Measurements from ENCODE around the gene SLC24A4.
"Not testable (repeated sequence)": the region's sequence is repeated elsewhere in the genome, so short reads cannot be mapped to it uniquely, and the experiment has no call there.

The SLC24A4 gene

DNA sequence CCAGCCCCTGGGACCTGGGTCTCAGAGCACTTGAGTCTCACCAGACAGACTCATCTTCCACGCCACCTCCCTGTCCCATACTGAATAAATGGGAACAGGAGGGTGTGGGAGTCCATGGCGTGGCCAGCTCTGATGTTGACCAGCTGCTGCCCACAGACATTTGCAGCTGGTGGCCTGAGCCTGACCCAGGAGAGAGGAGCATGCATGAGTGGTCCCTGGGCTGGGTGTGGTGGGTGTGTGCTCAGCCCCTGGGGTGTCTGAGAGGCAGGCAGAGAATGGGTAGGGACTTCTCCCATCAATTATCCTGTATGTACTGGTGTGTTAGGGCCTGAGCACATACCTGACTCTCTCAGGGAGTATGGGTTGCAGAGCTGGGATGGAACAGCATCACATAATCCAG lies 49.3 kb downstream of the SLC24A4 start:
- DNase-seq, result no peak

DNA sequence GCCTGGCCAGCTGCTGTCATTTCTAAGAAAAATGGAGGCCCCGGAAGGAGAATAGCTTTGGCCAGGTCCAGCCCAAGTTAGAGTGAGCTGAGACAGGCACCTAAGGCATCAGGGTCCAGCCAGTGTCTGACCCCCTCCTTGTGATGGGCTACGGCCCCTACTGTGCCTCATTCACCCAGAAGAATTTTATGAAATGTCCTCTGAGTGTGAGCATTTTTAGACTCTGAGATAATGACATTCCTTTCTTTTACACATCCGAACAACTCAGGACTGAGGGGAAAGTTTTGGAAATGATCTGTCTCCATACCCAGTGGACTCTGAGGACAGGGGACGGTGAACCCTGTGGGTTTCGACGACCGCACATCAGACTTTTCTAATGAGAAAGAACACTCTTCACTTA lies 50.4 kb downstream of the SLC24A4 start:
- no peak for DNase-seq

DNA sequence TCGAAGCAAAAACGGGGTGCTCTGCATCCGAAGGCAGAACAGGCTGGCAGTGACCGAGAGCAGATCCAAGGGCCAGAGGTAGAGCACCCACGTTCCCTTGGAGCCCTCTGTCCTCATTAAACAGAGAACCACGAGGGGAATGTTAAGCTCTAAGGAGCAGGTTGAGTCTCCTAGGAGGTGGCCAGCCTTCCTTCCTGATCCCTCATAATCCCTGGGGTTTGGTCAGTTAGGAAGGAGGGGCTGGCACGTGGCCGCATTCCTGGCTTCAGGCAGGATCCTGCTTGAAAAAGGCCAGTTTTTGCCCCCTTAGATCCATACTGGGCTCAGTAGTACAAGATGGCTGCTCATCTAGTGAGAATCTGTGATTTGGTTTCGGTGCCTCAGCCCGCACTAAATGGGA lies 57.2 kb downstream of the SLC24A4 start:
- no peak for DNase-seq

DNA sequence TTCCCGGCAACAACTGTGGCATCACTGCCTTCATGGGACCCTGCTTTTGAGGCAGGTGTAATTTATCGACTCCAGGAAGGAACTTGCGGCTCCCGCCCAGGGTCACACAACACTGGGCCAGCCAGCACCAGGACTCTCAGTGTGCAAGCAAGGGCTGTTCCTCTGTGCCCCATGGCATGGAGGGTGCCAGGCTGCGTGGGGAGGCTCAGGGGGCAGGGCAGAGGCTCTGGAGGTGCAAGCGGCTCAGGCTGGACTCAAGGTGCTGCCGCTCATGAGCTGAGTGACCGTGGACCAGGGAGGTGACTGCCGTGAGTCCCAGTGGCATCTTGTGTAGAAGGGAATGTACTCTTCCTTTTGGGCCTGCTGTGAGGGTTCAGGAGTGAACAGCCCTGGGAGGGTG lies 57.6 kb downstream of the SLC24A4 start:
- DNase-seq, result no peak

DNA sequence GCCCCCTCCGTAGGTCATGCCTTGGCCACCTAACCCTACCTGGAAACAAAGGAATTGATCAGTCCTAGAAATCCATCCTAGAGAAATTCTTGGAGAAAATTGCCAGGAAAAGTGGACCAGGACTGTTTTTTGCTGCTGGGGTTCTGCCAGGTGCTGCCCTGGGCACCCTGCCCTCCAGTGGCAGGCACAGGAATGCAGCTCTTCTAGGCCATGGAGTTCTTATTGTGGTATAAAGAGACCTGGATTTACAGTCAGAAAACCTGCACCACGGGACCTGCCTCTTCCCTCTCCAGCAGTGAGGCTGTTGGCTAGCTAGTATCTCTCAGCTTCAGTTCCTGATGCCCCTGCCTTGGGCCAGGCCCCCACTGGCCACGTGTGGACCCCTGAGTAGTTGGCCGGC lies 59.7 kb downstream of the SLC24A4 start:
- peak; percentile 31 for DNase-seq

DNA sequence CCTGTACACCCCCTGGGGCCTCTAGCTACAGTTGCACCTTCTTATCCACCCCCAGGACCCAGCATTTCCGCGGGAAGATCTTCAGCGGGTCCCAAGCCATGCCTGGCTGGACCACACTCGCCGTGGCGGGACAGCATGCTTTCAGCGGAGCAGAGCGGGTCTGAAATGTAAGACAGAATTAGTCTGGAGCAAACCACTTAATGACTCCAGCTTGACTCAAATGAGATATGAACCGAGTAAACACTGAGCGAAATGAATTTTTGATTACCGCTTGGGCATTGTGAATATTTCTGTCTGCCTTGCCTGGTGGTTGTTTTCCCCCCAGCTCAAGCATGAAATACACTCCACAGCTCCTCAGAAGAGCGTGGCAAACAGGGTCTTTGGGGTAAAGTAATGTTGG lies 60.8 kb downstream of the SLC24A4 start:
- peak; percentile 36 for DNase-seq

DNA sequence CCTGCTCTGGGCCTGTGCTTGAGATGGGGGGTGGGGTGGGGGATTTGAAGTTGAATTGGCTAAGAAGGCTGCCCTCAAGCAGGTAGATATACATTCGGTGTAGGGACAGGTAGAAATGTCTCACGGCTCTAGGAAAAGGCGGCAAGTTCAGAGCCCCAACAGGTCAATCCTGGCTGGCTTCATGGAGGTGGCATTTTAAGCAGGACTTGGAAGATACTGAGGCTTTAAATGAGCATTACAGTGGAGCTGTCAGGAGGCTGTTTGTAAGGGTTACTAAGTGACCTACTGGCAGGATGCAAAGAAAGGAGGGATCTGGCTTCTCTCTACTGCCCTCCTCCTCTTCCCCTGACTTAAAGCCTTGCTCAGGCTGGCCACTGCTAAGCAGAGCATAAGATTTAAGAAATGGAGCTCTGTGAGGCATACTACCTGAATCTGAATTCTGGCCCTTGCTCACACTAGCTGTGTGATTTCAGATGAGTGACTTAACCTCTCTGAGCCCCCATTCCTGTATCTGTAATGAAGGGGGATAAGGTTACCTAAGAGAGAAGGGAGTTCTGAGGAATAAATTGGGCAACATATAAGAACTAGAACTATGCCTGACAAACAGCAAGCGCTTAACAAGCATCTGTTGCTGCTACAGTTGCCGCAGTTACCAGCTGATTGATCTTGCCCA lies 61.6 kb downstream of the SLC24A4 start:
- DNase-seq, result no peak

DNA sequence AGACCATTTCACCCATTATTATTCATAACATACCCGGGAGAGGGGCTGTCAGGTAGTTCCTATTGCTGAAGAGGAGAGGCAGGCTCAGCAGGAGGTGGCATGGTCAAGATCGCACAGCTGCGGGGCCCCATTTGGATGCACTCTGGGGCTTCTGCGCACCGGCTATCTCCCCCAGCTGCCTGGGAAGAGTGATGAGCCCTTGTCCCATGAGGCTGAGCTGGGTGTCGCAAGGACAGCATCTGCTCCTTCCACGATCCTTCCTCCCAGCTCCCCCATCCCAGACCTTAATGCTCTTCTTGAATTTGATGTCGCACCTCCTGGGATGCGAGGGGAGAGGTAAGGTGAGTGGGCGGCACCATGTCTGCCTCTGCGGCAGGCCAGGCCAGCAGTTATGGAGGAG lies 62.6 kb downstream of the SLC24A4 start:
- no peak for DNase-seq

DNA sequence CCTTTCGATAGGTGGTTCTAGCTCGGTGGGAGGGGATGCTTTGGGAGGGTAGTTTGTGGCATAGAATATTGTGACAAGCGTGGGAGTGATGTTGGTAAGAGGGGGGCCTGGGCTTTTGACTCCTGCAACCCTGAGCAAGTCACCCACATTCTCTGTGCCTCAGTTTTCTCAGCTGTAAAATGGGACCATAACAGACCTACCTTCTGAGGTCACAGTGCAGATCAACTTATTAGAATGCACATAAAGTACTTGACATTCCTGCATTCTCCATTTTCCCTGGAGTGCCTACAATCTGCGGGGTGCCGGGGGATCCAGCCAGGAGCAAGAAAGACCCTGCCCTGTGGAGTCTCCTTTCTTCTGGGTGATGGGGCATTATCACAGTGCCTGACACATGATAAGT lies 63.2 kb downstream of the SLC24A4 start:
- DNase-seq, result no peak

DNA sequence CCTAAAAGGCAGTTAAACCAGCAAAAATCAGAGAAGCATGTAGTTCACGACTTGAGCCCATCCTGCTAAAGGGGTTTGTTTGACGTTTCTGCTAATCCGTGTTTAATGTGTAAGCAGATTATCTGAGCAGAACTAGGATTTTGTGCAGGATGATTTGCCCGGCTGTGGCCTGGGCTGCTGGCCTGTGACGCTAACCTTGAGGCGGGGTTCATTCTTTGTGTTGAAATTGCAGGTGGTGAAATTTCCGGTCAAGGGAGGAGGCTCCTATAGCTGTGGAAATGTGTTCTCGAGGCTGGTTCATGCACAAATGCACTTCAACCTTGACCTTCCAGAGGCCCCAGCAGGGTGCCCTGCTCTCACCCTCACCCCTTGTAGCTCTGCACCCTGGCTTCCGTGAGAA lies 63.7 kb downstream of the SLC24A4 start:
- DNase-seq, result no peak

DNA sequence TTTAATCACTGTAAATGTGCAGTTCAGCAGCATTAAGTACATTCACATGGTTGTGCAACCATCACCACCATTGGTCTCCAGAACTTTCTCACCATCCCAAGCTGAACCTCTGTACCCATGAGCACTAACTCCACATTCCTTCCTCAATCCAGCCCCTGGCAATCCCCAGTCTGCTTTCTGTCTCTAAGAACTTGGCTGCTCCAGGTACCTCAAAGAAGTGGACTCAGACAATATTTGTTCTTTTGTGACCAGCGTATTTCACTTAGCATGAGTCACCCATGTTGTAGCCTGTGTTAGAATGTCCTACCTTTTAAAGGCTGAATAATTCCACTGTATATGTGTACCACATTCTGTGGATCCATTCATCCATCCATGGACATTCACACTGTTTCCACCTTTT lies 64.6 kb downstream of the SLC24A4 start:
- DNase-seq, result no peak

DNA sequence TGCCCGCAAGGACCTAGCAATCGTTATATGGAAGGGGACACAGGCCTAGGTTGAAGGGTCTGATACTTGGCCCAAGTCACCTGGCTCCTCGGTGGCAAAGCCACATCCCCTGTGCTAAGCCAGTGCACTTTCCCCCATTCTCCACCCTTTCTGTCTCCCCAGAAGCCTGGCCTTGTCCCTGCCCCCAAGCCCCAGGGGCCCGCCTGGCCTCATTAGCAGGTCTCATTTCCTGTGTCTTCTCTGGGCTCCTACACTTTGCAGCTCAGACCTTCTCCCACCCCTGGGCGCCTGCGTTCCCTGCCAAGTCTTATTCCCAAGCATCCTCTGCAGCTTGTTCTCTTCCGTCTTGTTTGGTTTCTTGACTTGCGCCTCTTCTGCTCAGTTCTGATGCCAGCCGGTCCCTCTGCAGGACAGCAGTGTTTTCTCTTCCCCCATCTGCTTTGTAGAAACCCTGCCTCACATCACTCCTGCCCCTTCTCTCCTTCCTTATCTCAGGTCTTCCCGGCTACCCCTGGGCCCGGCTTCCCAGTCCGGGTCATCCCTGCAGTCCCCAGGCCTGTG lies 66.7 kb downstream of the SLC24A4 start:
- DNase-seq, result no peak

DNA sequence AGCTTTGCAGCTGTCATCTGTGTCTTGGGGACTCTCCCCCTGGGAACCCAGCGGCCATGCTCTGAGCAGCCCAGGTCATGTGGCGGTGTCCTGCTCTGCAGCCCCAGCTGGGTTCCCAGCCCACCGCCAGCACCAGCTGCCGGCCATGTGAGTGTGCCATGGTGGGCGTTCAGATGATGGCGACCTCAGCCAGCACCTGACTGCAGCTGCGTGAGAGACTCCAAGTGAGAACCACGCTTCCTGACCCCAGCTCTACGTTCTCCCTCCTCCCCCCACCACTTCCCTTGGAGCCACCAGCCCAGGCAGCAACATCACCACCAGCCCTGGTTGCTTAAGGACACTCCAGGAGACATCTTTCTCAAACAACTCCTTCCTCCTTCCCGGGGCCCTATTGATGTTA lies 68.8 kb downstream of the SLC24A4 start:
- DNase-seq, result no peak

DNA sequence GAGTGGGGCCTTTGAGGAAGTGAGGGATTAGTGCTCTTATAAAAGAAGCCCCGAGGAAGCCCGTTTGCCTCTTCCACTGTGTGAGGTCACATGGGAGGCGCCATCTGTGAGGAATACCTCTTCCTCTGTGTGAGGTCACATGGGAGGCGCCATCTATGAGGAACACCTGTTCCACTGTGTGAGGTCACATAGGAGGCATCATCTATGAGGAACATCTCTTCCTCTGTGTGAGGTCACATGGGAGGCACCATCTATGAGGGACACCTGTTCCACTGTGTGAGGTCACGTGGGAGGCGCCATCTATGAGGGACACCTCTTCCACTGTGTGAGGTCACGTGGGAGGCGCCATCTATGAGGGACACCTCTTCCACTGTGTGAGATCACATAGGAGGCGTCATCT lies 69.7 kb downstream of the SLC24A4 start:
- no peak for DNase-seq

DNA sequence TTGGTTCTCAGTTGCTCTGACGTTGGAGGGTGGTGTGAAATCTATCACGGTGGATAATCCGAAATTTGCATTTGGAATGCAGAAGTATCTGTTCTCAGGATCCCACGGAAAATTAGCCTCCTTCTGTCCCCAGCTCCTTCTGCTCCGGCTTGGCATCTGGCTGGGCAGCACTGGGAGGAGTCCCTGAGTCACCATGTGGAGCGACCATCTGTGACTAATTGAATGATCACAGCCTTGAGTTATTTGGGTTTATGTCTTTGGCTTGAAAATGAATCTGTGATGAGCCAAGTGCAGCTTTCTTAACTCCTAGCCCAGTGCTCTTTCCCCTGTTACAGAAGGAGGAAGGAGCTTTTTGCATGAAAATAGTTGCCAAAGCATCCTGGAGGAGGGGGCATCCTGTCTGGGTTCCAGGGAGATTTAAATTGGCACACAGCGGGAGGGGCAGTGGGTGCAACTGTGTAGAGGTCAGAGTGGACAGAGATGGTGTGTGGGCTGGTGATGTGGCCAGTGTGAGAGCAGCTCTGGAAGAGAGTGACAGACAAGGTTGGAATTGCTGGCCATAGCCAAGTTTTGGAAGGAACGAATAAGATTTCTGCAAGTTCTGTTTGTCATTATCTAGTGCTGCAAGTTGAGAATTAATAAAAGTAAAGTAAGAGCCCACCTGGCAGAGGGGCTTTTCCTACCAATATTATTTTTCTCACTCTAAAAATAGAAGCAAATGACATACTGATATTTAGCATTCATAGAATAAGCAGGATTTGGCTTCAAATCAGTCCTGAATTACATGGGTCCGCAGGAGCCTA lies 74.4 kb downstream of the SLC24A4 start:
- DNase-seq, result no peak

DNA sequence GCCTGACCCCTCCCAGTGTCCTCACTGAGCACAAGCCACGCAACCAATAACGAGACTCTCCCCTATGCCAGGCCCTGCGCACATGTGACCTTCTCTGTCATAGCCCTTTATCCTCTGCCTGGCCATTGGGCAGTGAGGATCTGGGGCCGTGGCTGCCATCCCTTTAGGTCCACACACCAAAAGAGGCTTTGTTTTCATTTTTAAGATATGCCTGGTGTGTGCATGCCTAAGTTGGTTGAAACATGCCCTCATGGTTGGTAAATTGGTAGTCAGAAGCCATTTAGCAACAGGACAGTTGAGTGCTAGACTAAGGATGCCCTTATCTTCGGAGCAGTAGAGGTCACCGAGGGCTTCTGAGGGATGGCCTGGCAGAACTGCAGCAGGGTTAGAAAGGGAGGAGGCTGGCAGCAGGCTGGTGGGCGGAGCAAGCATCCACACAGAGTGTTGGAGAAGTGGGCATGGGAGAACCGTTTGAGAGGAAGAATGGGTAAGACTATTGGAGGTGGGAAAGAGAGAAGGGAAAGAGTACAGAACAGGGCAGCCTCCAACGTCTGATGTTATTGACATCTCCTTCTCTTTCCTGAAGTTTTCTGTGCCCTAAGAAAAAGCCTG lies 75.1 kb downstream of the SLC24A4 start:
- DNase-seq, result no peak

DNA sequence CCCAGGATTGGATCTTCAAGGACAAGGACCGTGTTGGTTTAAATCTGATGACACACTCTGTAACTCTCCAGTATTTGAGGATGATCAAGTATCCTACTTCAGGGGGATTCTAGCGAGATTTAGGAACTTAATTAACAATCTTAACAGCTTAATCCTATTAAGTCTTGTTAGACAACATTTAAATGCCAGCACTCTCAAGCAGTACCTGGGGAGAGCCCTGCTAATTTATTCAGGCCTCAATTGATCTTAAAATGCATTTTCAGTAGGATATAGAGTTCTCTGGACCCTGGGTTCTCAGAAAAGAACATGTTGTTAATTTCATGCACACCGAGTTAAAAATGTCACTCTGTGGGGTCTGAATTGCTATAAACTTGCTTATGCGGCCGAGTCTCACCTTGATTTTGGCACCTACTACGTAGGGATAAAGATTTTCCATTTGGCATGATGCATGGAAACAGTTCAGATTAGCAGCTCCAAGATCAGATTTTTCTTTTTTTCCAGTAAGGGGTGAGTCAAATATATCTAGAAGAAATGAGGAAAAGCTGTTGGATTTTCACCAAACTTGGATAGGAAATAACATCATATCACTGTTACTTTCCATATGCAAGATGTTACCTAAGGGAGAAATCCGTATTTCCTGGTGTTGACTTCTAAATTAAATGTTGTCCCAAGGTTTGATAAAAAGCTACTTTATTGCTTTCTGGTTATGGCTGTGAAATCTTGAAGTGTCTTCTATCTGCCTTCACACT lies 76.1 kb downstream of the SLC24A4 start:
- no peak for DNase-seq

DNA sequence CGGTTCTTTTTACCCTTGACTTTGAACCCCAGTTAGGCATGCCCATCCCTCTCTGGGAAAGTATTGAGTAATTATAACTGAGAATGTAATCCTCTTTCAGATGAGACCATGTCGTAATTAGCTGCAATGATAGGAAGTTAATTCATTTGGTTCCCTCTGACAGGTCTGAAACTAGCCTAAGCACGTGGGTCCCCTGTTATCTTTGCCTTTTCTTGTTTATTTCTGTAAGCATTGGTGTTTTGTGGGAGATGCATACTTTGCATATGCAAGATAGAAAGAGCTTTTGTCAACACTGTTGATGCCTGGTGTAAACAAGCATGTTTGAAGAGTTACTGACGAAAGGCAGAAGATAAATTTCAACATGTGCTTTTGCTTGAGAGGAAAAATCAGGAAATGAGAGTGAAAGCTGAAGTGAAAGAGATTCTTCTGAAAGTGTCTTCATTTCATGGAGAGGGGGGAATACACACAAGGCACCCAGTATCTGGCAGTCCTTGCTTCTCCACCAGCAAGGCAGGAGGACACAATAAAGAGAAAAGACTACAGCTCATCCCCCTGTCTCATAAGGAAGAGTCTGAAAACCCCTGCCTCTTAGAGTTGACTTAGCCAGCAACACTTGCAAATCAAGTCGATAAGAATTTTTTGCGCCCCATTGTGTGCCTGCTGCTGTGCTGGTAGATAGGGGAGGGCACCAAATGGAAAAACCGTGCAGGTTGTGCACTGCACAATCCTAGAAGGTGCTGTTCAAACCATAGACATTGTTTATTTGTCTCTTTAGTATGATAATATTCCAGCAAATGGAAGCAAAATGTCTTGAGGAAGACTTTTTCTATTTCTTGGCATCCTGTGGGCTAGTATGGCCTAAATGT lies 77.8 kb downstream of the SLC24A4 start:
- DNase-seq, result no peak

DNA sequence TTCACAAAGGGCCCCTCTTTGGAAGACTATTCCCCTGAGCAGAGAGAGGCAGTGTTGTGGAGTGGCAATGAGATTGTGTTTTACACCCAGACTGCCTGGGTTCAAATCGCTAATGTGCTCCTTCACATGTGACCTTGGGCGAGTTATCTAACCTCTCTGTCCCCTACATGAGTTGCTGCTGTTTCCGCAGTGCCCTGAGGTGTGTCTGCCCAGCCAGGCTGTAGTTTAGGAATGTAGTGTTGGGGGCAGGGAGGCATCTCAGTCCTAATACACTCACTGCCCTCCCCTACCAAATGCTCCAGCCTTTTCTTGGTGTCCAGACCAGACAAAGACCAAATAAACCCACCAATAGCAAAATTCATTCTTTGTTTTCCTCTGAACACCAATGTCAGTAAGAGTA lies 78.6 kb downstream of the SLC24A4 start:
- DNase-seq, result no peak

DNA sequence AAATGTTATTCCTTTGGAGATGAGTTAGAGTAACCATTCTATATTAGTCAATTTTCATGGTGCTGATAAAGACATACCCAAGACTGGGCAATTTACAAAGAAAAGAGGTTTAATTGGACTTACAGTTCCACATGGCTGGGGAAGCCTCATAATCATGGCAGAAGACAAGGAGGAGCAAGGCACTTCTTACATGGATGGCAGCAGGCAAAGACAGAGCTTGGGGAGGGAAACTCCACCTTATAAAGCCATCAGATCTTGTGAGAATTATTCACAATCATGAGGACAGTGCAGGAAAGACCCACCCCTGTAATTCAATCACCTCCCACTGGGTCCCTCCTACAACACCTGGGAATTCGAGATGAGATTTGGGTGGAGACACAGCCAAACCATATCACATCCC lies 79.5 kb downstream of the SLC24A4 start:
- DNase-seq, result not testable (repeated sequence)

DNA sequence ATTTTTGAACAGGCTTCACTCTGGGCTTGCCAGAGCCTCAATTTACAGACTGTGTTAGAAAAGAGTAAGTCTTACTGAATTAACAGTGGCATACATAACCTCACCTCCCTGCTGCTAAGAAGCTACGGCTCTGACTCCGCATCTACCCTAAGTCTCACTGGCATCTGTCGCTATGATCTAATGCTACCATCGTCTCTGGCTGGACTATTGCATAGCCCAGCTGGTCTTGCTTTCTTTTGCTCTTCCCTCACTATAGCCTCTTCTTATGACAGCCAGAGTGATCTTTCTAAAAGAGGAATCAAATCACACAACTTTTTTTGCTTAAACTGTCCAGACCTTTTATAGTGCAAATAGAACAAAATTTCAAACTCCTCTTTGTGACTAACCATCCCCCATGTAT lies 81.1 kb downstream of the SLC24A4 start:
- no peak for DNase-seq

DNA sequence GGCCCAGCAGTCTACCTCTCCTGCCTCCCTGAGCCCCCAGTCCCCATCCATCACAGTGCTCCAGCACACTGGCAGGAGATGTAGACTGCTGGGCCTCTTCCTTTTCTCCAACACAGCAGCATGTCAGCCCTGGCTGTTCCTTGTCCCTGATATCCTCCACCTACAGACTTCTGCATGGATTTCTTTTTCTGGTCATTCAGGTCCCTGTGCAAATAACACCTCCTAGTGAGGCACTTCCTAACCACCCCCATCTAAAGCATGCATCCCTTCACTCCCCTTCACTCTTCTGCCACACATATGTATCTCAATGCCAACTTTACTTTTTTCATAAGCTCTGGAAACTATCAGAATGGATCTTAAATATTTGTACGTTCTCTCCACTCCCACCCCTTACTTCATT lies 81.5 kb downstream of the SLC24A4 start:
- no peak for DNase-seq
